ENCODE measurements around the gene VPS33A. TPM values are rescaled to one million over a fixed set of nuclear protein-coding genes. Genes with fewer than 3 reads are reported as not detected.

The VPS33A gene
- total and polyA plus RNA-seq, 10 of the 15 experiments (the other 5 are each of a cell fraction or from before 2014, with no cell fraction given): 7.7 to 33.6 (median 21.6) TPM

GRCh38 chr12:122266230-122266901 lies at the start of gene VPS33A (continued):
- TF ChIP-seq CHD1 (IDR thresholded peaks at IDR 0.05; ENCODE audit: low read depth, low read length): no peak
- TF ChIP-seq EED (IDR thresholded peaks at IDR 0.05; ENCODE audit: low read depth): no peak
- TF ChIP-seq, protein P1, sequence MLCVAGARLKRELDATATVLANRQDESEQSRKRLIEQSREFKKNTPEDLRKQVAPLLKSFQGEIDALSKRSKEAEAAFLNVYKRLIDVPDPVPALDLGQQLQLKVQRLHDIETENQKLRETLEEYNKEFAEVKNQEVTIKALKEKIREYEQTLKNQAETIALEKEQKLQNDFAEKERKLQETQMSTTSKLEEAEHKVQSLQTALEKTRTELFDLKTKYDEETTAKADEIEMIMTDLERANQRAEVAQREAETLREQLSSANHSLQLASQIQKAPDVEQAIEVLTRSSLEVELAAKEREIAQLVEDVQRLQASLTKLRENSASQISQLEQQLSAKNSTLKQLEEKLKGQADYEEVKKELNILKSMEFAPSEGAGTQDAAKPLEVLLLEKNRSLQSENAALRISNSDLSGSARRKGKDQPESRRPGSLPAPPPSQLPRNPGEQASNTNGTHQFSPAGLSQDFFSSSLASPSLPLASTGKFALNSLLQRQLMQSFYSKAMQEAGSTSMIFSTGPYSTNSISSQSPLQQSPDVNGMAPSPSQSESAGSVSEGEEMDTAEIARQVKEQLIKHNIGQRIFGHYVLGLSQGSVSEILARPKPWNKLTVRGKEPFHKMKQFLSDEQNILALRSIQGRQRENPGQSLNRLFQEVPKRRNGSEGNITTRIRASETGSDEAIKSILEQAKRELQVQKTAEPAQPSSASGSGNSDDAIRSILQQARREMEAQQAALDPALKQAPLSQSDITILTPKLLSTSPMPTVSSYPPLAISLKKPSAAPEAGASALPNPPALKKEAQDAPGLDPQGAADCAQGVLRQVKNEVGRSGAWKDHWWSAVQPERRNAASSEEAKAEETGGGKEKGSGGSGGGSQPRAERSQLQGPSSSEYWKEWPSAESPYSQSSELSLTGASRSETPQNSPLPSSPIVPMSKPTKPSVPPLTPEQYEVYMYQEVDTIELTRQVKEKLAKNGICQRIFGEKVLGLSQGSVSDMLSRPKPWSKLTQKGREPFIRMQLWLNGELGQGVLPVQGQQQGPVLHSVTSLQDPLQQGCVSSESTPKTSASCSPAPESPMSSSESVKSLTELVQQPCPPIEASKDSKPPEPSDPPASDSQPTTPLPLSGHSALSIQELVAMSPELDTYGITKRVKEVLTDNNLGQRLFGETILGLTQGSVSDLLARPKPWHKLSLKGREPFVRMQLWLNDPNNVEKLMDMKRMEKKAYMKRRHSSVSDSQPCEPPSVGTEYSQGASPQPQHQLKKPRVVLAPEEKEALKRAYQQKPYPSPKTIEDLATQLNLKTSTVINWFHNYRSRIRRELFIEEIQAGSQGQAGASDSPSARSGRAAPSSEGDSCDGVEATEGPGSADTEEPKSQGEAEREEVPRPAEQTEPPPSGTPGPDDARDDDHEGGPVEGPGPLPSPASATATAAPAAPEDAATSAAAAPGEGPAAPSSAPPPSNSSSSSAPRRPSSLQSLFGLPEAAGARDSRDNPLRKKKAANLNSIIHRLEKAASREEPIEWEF (IDR thresholded peaks at IDR 0.05; ENCODE audit: insufficient replicate concordance, low read depth, low read length): no peak
- TF ChIP-seq, protein P2, sequence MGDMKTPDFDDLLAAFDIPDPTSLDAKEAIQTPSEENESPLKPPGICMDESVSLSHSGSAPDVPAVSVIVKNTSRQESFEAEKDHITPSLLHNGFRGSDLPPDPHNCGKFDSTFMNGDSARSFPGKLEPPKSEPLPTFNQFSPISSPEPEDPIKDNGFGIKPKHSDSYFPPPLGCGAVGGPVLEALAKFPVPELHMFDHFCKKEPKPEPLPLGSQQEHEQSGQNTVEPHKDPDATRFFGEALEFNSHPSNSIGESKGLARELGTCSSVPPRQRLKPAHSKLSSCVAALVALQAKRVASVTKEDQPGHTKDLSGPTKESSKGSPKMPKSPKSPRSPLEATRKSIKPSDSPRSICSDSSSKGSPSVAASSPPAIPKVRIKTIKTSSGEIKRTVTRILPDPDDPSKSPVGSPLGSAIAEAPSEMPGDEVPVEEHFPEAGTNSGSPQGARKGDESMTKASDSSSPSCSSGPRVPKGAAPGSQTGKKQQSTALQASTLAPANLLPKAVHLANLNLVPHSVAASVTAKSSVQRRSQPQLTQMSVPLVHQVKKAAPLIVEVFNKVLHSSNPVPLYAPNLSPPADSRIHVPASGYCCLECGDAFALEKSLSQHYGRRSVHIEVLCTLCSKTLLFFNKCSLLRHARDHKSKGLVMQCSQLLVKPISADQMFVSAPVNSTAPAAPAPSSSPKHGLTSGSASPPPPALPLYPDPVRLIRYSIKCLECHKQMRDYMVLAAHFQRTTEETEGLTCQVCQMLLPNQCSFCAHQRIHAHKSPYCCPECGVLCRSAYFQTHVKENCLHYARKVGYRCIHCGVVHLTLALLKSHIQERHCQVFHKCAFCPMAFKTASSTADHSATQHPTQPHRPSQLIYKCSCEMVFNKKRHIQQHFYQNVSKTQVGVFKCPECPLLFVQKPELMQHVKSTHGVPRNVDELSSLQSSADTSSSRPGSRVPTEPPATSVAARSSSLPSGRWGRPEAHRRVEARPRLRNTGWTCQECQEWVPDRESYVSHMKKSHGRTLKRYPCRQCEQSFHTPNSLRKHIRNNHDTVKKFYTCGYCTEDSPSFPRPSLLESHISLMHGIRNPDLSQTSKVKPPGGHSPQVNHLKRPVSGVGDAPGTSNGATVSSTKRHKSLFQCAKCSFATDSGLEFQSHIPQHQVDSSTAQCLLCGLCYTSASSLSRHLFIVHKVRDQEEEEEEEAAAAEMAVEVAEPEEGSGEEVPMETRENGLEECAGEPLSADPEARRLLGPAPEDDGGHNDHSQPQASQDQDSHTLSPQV (IDR thresholded peaks at IDR 0.05): no peak; the same call in 1 of the 2 replicates
- no peak for TF ChIP-seq BCLAF1 (IDR thresholded peaks at IDR 0.05)
- peak in 1 of 2 experiments; percentile 79; a peak in 2 of 4 replicates for TF ChIP-seq SRF (IDR thresholded peaks at IDR 0.05; ENCODE audit: low read depth in 2 of 2, low read length in 2 of 2)
- TF ChIP-seq RBBP5 (conservative IDR thresholded peaks at IDR 0.05): no peak
- peak; percentile 16; the same call in 1 of the 2 replicates for TF ChIP-seq RAD21 (IDR thresholded peaks at IDR 0.05; ENCODE audit: insufficient read depth, low read depth, low read length)
- TF ChIP-seq BCL11A (IDR thresholded peaks at IDR 0.05; ENCODE audit: low read depth, low read length): no peak
- TF ChIP-seq JUNB (IDR thresholded peaks at IDR 0.05): no peak
- TF ChIP-seq BHLHE40 (IDR thresholded peaks at IDR 0.05; ENCODE audit: borderline replicate concordance in 1 of 2, low read depth in 2 of 2, low read length in 1 of 2): peak; percentile 93 to 100
- peak; percentile 75 for TF ChIP-seq HDAC2 (IDR thresholded peaks at IDR 0.05)
- TF ChIP-seq YBX1 (IDR thresholded peaks at IDR 0.05): no peak
- no peak for TF ChIP-seq NFXL1 (IDR thresholded peaks at IDR 0.05; ENCODE audit: borderline replicate concordance)
- no peak for TF ChIP-seq NFYA (IDR thresholded peaks at IDR 0.05; ENCODE audit: borderline replicate concordance, low read depth, low read length)
- TF ChIP-seq SP1 (IDR thresholded peaks at IDR 0.05; ENCODE audit: low read depth, low read length): peak; percentile 86
- no peak for TF ChIP-seq SREBF2 (IDR thresholded peaks at IDR 0.05; ENCODE audit: low read length)
- peak; percentile 97 for TF ChIP-seq POLR2A (IDR thresholded peaks at IDR 0.05; ENCODE audit: low read depth, low read length)
- TF ChIP-seq CREM (IDR thresholded peaks at IDR 0.05; ENCODE audit: low read depth): peak; percentile 85; the same call in 1 of the 2 replicates
- TF ChIP-seq ZNF274 (IDR thresholded peaks at IDR 0.05; ENCODE audit: insufficient read depth, insufficient read length): no peak
